ENCODE results near the gene KLK14. TPM values are rescaled to one million over a fixed set of nuclear protein-coding genes. Genes with fewer than 3 reads are reported as not detected.

KLK14 gene
- total RNA-seq, 4 donors from 2014 or later, result not detected

- no peak overlapping the region for H3K4me3 ChIP-seq
- no peak for TF ChIP-seq POLR2A (IDR thresholded peaks at IDR 0.05)
- TF ChIP-seq, protein P1, sequence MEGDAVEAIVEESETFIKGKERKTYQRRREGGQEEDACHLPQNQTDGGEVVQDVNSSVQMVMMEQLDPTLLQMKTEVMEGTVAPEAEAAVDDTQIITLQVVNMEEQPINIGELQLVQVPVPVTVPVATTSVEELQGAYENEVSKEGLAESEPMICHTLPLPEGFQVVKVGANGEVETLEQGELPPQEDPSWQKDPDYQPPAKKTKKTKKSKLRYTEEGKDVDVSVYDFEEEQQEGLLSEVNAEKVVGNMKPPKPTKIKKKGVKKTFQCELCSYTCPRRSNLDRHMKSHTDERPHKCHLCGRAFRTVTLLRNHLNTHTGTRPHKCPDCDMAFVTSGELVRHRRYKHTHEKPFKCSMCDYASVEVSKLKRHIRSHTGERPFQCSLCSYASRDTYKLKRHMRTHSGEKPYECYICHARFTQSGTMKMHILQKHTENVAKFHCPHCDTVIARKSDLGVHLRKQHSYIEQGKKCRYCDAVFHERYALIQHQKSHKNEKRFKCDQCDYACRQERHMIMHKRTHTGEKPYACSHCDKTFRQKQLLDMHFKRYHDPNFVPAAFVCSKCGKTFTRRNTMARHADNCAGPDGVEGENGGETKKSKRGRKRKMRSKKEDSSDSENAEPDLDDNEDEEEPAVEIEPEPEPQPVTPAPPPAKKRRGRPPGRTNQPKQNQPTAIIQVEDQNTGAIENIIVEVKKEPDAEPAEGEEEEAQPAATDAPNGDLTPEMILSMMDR (IDR thresholded peaks at IDR 0.05 in 4 of 5, conservative IDR thresholded peaks at IDR 0.05 in 1 of 5), result no peak
- H3K9me3 ChIP-seq, result no peaks in the 10 kb centered on the region
- peaks cover 0 to 6% (median 0%) of the 10 kb centered on the region in 3 donors for H3K27me3 ChIP-seq
- no peak overlapping the region for H3K27ac ChIP-seq
- intact Hi-C loops (cut with DNase I; ENCODE audit: low total_unique reads), result no loop called here
- H3K4me1 ChIP-seq, result no peaks in the 10 kb centered on the region
- ATAC-seq, result no peak
- in situ Hi-C loops (cut with MboI; ENCODE audit: low sequenced_read_pairs in 4 of 4), result loop anchor here in 1 of 4 donors (25.0 kb wide), 1 partner anchor 466 kb away; no protein-coding TSS in a partner anchor
- H3K36me3 ChIP-seq, result no peaks in the 10 kb centered on the region
- DNase-seq, result no peak
Measured at GRCh38 chr19:51121257-51121656, 38.6 kb upstream of the KLK14 start.

- ATAC-seq (no peak), DNase-seq (no peak)
- intact Hi-C loops (cut with DNase I; ENCODE audit: low total_unique reads), result no loop called here
- Histone ChIP-seq H3K4me3 (no peak overlapping the region), H3K36me3 (no peaks in the 10 kb centered on the region), H3K27me3 (peaks cover 0 to 6% (median 0%) of the 10 kb centered on the region in 3 donors), H3K4me1 (no peaks in the 10 kb centered on the region), H3K27ac (no peak overlapping the region), H3K9me3 (no peaks in the 10 kb centered on the region)
- TF ChIP-seq POLR2A (IDR thresholded peaks at IDR 0.05), result no peak
- TF ChIP-seq, protein P1 (IDR thresholded peaks at IDR 0.05 in 4 of 5, conservative IDR thresholded peaks at IDR 0.05 in 1 of 5), result no peak
- in situ Hi-C loops (cut with MboI; ENCODE audit: low sequenced_read_pairs in 4 of 4), result loop anchor here in 1 of 4 donors (25.0 kb wide), 1 partner anchor 467 kb away; no protein-coding TSS in a partner anchor
Measured at GRCh38 chr19:51120160-51120559, 37.5 kb upstream of the KLK14 start.

DNA sequence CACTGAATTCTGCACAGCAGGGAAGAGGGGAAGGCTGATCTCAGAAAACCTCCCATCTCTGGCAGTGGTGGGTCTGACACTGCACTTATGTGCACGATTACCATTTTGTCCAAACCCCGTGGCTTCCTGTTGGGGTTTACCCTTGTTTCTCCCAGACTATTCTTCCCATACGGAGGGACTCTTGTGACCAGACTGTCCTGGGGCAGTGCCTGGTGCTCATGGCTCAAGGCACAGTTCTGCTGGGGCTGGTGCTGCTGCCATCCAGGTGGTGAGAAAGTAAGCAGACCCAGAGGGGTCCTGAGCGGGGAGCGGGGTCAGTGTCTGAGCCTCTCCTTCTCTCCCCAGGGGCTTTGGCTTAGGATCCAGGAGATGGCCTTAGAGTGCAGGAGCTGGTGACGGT lies 36.9 kb upstream of the KLK14 start:
- in situ Hi-C loops (cut with MboI; ENCODE audit: low sequenced_read_pairs in 4 of 4) (loop anchor here in 1 of 4 donors (25.0 kb wide), 1 partner anchor 468 kb away; no protein-coding TSS in a partner anchor), intact Hi-C loops (cut with DNase I; ENCODE audit: low total_unique reads) (no loop called here)
- DNase-seq (no peak), ATAC-seq (no peak)
- no peak overlapping the region for H3K27ac ChIP-seq
- peaks cover 0 to 6% (median 0%) of the 10 kb centered on the region in 3 donors for H3K27me3 ChIP-seq
- H3K4me3 ChIP-seq, result no peak overlapping the region
- H3K4me1 ChIP-seq, result no peaks in the 10 kb centered on the region
- no peaks in the 10 kb centered on the region for H3K9me3 ChIP-seq
- no peaks in the 10 kb centered on the region for H3K36me3 ChIP-seq
- no peak for TF ChIP-seq POLR2A (IDR thresholded peaks at IDR 0.05)
- TF ChIP-seq, protein P1 (IDR thresholded peaks at IDR 0.05 in 4 of 5, conservative IDR thresholded peaks at IDR 0.05 in 1 of 5), result no peak

GRCh38 chr19:51119101-51119500 lies 36.4 kb upstream of the KLK14 start:
- Histone ChIP-seq H3K4me1 (no peaks in the 10 kb centered on the region), H3K9me3 (no peaks in the 10 kb centered on the region), H3K36me3 (no peaks in the 10 kb centered on the region), H3K4me3 (no peak overlapping the region), H3K27ac (no peak overlapping the region), H3K27me3 (peaks cover 0 to 6% (median 0%) of the 10 kb centered on the region in 3 donors)
- no peak for TF ChIP-seq POLR2A (IDR thresholded peaks at IDR 0.05)
- in situ Hi-C loops (cut with MboI; ENCODE audit: low sequenced_read_pairs in 4 of 4), result loop anchor here in 1 of 4 donors (25.0 kb wide), 1 partner anchor 468 kb away; no protein-coding TSS in a partner anchor
- DNase-seq (no peak), ATAC-seq (no peak)
- intact Hi-C loops (cut with DNase I; ENCODE audit: low total_unique reads), result no loop called here

DNA sequence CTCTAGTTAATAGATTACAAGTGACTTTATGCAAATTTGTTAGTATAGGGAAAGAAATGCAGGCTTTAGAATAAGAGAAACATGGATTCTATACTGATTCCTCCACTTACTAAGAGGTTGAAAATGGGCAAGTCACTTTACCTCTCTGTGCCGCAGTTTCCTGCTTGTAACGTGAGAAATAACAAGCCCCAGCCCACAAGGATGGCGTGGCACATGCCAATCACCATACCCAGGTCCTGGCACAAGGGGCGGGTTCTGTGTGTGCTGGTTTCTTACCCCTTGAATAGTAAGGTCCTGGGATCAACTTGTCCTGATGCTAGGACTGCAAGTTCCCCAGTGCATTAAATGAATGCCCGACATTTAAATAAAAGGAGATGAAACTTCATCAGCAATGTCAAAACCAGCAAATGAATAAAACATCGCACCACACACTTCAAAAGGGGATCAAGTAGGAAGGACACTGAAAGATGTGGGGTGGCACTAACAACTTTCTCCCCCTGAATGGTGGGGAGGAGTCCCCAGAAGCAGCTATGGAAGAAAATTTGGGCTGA lies 34.1 kb upstream of the KLK14 start:
- peaks cover 0 to 6% (median 0%) of the 10 kb centered on the region in 3 donors for H3K27me3 ChIP-seq
- DNase-seq, result no peak
- no peaks in the 10 kb centered on the region for H3K4me1 ChIP-seq
- no peak overlapping the region for H3K27ac ChIP-seq
- TF ChIP-seq, protein P1 (IDR thresholded peaks at IDR 0.05 in 4 of 5, conservative IDR thresholded peaks at IDR 0.05 in 1 of 5), result no peak
- no peak for TF ChIP-seq POLR2A (IDR thresholded peaks at IDR 0.05)
- no peak for ATAC-seq
- H3K4me3 ChIP-seq, result no peak overlapping the region
- no peaks in the 10 kb centered on the region for H3K9me3 ChIP-seq
- intact Hi-C loops (cut with DNase I; ENCODE audit: low total_unique reads) (no loop called here), in situ Hi-C loops (cut with MboI; ENCODE audit: low sequenced_read_pairs in 4 of 4) (loop anchor here in 1 of 4 donors (25.0 kb wide), 1 partner anchor 470 kb away; no protein-coding TSS in a partner anchor)
- H3K36me3 ChIP-seq, result no peaks in the 10 kb centered on the region
